NCI-H187 (cell line): ENCODE results near the gene FEV.
"Not testable (repeated sequence)": the region's sequence is repeated elsewhere in the genome, so short reads cannot be mapped to it uniquely, and the experiment has no call there.

Source experiments
- DNase-seq, 2 experiments: peaks; one replicate each; lab custom pipeline; 2025; lab: John Stamatoyannopoulos, UW

Gene FEV

GRCh38 chr2:218944759-218945404 is 40.1 kb downstream of the FEV start:
- no peak for DNase-seq

GRCh38 chr2:218931751-218932150 is 53.2 kb downstream of the FEV start:
- not testable (repeated sequence) for DNase-seq
